Activated gamma-delta T cell treated with Interleukin-2 at 50 U/mL for 16 hours (primary cell): Measurements from ENCODE around the gene NF1.
"Not testable (repeated sequence)": the region's sequence is repeated elsewhere in the genome, so short reads cannot be mapped to it uniquely, and the experiment has no call there.

ENCODE experiments used
- DNase-seq: peaks from one replicate; pipeline ENCODE4 v3.0.0-alpha.2; 2020

Gene NF1

DNA sequence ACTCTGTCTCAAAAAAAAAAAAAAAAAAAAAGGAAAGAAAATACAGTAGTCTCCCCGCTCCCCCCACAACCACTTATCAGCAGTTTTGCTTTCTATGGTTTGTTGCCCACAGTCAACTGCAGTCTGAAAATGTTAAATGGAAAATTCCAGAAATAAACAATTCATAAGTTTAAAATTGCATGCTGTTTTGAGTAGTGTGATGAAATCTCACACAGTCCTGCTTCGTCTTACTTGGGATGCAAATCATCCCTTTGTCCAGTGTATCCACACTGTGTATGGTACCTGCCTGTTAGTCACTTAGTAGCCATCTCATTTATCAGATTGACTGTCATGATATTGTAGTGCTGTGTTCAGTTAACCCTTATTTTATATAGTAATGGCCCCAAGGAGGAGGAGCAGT is 41.5 kb downstream of the NF1 start:
- no peak for DNase-seq

DNA sequence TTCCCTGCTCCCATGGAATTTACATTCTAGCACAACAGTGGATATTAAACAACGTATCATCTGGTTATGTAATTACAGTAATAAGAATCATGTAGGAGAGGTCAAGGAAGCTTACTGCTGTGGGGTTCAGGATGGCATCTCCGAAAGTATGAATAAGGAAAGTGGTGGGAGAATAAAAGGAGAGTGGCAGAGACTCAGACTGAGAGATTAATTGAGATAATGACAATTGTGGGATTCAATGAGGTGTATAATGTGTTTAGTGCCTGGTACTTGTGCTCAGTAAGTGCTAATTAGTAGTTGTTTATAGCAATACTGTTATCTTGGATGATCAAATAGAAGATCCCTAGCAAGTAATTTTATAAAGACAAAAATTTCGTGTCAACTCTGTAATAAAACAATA is 45.3 kb downstream of the NF1 start:
- no peak for DNase-seq

DNA sequence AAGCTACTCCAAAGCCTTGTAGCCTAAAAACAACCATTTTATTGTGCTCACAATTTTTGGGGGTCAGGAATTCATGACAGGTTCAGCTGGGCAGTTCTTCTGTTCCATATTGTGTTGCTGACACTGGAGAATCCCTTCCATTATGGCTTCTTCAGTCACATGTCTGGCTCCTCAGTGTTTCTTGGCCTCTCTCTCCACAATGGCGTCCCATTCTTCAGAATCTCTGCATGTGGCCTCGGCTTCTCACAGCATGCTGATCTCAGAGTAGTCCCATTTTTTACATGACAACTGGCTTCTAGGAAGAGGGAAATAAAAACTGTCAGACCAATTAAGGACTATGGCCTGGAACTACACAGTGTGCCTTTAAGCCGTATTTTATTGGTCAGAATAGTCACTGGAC is 49.7 kb downstream of the NF1 start:
- DNase-seq: no peak

DNA sequence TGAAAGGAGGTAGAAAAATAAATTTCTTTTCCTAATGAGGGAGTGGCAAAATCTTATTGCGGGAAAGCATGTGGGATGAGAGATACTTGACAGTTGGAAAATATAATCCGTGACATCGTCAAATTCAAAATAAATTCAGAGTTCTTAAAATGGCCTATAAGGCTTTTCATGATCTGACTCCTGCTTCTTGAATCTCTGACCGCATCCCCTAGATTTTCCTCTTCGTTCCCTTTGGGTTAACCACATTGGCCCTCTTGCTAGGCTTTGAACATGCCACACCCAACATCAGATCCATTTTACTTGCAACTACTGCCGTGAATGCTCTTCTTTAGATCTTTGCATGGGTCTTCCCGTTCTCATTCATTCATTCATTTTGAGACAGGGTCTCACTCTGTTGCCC is 50.1 kb downstream of the NF1 start:
- no peak for DNase-seq

DNA sequence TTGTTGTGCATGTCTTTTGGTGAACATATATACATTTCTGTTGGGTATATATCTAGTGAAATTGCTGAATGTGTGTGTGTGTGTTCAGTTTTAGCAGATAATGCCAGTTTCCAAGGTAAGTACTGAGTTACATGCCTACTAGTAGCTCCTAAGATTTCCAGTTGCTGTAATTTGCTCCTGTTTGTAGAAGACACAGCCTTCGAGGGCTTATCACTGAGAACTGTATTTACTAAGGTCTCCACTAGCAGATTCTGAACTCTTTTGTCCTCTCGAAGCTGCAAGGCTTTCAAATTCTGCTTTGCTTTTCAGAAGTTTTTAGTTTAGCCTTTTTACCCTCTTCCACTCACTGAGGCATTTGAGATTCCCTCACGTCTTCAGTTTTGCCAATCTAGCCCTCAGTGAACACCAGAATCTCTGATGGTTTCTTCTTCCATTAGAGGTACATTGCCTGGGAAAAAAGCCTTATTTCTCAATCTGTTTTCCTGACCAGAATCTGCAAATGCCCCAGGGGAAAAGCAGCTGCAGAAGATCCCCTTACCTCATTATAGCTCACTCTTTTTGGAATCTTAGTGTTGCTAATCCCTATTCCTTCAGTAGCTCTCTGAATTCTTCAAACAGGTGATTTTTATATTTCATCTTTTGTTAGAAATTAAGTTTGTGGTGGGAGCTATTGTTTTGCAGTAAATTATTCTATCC is 52.9 kb downstream of the NF1 start:
- no peak for DNase-seq

DNA sequence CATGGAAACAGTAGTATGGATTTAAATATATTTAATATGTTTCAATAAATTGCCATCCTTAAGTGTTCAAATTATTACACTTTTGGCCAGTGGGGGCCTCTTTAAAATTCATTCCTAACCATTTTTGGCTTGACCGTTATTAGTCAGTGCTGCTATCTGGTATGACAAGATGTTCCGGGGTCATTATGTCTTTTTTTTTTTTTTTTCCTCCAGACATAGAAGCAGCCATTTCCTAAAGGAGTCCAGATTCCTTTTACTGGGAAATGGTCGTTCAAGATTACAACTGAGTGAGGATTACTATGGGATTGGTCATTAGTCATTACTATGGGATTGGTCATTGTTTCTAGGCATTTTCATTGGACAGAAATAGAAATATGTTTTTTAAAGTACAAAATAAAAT is 53.4 kb downstream of the NF1 start:
- no peak for DNase-seq

DNA sequence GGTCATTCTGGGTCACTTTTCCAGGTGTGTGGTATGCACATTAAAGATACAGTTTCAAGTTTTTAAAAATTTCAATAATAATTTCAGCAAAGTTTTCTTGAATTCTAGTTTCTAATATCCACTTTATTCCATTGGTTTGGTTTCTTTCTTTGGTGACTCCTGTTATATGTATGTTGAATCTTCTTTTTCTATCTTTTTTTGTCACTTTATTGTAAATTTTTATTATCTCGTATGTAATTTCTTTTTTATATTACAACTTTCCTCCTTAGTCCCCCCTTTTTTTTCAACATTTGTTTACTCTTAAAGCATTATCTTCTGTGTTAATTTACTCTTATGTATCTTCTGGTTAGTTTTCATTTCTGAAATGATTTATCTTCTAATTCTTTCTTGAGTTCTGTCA is 57.5 kb downstream of the NF1 start:
- no peak for DNase-seq

DNA sequence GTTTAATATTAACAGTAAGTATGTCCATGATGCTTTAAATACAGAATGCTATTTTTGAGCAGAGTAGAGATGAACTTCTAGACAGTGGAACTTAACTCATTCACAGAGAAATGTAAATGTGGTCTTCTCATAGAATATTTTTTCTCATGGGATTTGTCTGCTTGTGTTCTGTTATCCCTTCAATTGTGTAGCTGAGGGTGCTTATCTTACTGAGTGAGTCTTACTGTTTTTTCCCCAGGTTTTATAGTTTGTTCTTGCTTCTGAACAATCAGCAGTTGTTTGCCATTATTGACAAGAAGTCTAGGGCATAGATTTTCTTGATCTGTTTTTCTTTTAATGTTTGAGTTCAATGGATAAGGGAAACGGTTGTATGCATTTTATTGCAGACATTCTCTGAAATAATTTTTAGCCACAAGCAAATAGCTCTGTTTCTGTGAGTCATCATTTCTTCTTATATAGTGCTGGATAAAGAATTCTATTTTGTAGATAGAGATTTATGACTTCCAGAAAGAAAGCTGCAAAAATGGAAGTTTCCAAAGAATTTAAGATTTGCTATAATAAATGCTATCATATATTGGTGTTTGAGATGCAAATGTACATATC is 60.5 kb downstream of the NF1 start:
- no peak for DNase-seq

DNA sequence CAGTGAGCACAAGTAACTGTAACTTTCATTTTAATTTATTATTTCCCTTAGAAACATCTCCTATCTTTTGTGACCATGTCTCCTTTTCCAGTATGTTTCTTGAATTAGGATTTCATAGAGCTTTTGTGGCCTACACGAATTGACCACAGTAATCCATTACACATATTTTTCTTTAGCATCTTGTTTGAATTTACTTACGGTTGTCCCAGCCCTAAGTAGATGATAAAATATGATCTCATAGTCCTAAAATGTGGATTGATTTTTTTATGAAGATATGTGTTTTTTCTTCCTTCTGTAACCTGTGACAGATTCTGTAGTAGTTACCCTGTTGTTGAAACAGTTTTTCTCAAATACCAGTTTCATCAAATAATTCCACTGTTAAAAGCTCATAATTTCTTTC is 61.5 kb downstream of the NF1 start:
- no peak for DNase-seq

DNA sequence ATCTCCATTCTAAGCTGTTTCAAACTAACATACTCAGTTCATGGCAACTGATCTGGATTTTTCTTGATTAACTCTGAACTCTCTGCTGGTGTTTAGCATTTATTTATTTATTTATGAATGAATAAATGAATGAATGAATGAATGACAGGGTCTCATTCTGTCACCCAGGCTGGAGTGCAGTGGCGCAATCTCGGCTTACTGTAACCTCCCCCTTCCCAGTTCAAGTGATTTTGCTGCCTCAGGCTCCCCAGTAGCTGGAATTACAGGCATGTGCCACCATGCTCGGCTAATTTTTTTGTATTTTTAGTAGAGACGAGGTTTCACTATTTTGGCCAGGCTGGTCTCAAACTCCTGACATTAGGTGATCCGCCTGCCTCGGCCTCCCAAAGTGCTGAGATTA is 62.1 kb downstream of the NF1 start:
- not testable (repeated sequence) for DNase-seq

DNA sequence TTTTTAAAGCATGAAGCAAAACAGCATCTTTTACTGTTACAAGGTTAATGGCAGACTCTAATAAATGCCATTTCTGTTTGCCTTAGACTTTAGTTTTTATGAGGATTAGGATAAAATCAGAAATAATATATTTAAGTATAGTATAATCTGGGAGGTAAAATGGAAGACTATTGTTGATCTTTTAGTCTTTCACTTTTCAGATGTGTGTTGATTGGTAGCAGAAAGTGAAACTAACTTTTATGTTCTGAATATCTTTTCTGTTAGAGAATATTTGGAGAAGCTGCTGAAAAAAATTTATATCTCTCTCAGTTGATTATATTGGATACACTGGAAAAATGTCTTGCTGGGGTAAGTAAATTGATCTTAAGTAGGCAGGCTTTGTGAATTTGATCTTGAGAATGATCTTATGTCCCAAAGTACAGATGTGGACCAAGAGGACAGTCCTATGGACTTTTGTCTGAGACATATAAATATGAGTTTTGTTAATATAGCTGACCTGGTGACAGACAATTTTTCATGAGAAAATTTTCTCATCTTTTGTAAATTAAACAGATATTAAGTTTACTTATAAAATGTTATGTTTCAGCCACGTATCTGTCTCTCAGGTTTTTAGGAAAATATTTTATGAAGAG is 64.1 kb downstream of the NF1 start:
- no peak for DNase-seq

DNA sequence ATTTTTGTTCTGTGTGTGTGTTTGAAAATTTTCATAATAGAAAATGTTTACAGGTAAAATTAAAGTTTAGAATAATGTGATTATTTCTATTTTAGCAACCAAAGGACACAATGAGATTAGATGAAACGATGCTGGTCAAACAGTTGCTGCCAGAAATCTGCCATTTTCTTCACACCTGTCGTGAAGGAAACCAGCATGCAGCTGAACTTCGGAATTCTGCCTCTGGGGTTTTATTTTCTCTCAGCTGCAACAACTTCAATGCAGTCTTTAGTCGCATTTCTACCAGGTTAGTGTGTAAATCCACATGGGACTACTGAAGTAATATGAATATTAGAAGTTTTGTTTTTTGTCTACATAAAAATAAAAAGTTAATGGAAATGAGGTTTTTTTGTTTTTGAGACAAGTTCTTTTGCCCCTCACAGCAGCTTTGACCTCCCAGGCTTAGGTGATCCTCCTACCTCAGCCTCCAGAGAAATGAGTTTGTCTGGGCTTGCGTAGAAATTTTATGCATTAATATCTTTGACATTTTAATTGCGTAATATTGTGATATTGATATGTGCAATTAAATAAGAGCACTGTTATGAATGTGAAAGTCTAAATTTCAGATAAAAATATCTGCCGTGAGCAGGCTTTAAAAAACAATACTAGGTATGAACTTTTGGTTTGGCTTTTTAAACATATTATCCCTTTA is 68.5 kb downstream of the NF1 start:
- DNase-seq: no peak

DNA sequence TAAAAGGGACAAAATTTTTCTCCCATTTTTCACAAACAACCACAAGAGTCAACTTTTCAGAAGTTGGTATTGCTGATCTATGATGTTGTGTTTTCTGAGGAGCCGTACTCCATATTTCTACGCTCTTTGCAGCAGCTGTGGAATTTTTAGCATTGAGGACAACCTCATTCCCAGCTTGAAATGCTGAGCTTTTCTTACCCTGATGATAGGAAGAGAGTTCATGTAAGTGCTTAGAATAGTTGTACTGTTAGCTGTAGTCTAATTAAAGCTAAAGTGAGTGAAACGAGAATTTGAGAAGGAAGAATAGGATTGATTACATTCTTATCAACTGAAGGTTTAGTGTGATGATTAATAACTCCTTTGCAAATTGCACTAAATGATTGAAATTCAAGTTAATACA is 72.3 kb downstream of the NF1 start:
- no peak for DNase-seq

DNA sequence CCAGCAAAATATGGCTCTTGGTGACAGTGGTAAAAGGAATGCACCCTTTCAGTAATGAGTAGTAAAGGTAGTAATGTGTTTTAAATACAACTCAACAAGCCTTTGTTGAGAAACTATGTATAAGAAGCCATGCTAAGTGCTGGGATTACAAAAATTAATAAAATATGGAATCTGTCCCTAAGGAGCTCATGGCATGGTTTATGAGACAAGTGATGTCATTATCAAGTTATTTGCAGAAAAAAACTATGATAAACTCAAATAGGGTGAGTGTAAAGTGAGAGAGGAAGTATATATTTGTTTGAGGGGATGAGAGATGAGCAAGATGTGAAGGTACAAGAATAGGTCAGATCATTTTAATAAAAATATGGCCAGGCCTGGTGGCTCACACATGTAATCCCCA is 76.9 kb downstream of the NF1 start:
- no peak for DNase-seq

DNA sequence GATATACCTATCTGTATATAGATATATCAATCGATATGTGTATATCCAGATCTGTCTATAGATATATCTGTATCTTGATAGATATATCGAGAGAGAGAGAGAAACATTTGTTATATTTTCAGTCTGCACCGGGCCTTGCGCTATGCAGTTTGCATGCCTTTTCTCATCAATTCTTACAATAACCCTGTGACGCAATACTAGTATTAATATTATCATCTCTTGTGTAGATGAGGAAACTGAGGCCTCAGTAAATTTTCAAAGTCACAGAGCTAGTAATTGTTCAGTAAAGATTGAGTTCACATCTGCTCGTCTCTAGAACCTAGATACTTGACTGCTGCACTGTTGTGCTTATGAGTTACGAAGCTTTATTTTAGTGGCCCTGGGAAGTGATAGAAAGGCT is 77.6 kb downstream of the NF1 start:
- no peak for DNase-seq

DNA sequence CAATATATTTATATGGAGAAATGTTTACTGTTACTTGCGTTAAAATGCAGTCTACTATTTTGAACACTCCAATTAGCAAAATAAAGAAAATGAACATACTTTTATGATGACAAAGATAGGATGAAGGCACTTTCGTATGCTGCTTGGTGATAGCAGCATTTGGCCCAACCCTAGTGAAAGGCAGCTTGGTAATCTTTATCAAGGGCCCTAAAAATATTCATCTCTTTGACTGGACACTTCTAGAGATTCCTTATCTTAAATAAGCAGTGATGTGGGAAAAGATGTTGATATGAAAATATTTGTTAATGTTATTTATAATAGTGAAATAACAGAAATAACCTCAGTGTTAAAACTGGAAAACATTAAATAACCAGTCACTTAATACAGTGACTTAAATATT is 79.4 kb downstream of the NF1 start:
- no peak for DNase-seq

DNA sequence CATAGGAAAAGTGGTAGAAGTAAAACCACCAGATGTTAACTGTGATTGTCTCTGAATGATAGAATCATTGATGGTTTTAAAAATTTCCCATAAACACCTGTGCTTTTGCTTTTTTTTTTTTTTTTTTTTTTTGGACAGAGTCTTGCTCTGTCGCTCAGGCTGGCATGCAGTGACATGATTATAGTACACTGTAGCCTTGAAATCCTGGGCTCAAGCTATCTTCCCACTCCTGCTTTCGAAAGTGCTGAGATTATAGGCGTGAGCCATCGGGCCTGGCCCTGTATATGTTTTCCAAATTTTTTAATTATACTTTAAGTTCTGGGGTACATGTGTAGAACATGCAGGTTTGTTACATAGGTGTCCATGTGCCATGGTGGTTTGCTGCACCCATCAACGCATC is 80.5 kb downstream of the NF1 start:
- no peak for DNase-seq

DNA sequence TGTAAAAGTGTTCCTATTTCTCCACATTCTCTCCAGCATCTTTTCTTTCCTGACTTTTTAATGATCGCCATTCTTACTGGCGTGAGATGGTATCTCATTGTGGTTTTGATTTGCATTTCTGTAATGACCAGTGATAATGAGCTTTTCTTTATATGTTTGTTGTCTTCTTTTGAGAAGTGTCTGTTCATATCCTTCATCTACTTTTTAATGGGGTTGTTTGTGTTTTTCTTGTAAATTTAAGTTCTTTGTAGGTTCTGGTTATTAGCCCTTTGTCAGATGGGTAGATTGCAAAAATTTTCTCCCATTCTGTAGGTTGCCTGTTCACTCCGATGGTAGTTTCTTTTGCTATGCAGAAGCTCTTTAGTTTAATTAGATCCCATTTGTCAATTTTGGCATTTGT is 81.4 kb downstream of the NF1 start:
- not testable (repeated sequence) for DNase-seq

DNA sequence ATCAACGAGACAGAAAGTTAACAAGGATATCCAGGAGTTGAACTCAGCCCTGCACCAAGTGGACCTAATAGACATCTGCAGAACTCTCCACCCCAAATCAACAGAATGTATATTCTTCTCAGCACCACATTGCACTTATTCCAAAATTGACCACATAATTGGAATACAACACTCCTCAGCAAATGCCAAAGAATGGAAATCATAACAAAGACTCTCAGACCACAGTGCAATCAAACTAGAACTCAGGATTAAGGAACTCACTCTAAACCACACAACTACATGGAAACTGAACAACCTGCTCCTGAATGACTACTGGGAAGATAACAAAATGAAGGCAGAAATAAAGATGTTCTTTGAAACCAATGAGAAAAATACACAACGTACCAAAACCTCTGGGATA is 84.2 kb downstream of the NF1 start:
- DNase-seq: not testable (repeated sequence)

DNA sequence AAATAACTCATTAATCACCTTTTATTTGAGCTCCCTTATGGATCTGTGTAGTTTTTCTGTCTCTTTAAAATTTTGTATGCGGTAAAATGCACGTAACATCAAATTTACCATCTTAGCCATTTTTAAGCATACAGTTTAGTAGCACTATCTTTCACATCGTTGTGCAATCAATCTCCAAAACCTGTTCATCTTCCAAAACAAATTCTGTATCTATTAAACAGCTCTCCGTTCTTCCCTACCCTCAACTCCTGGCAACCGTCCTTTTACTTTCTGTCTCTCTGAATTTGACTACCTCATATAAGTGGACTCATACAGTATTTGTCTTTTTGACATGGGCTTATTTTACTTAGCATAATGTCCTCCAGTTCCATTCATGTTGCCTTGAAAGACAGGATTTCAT is 100.5 kb downstream of the NF1 start:
- no peak for DNase-seq

DNA sequence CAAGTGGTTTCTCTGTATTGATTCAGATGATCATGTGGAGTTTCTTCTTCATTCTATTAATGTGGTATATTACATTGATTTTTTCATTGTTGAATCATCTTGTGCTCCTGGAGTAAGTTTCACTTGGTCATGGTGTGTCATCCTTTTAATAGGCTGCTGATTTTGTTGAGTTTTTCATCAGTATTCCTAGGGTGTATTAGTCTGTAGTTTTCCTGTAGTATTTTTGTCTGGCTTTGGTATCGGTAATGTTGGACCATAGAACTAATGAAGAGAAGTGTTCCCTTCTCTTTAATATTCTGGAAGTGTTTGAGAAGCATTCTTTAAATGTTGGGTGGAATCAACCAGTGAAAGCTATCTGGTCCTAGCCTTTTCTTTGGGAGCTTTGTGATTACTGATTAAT is 103.2 kb downstream of the NF1 start:
- DNase-seq: no peak

DNA sequence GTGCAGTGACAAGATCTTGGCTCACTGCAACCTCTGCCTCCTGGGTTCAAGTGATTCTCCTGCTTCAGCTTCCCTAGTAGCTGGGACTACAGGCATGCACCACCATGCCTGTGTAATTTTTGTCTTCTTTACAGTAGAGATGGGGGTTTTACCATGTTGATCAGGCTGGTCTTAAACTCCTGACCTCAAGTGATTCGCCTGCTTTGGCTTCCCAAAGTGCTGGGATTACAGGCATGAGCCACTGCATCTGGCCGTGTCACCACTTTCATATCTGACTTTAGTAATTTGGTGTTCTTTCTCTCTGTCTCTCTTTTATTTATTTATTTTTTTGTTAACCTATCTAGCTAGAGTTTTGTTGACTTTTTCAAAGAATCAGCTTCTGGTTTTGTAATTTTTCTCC is 103.9 kb downstream of the NF1 start:
- not testable (repeated sequence) for DNase-seq

DNA sequence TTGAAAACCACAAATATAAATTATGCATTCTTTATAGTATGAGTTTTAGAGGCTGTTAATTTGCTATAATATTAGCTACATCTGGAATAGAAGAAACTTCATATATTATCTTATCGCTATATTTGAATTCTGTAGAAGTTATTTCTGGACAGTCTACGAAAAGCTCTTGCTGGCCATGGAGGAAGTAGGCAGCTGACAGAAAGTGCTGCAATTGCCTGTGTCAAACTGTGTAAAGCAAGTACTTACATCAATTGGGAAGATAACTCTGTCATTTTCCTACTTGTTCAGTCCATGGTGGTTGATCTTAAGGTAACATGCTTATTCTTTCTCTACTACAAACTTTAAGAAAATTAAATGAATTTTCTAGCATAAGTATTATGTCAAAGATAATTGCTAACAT is 105.5 kb downstream of the NF1 start:
- no peak for DNase-seq

DNA sequence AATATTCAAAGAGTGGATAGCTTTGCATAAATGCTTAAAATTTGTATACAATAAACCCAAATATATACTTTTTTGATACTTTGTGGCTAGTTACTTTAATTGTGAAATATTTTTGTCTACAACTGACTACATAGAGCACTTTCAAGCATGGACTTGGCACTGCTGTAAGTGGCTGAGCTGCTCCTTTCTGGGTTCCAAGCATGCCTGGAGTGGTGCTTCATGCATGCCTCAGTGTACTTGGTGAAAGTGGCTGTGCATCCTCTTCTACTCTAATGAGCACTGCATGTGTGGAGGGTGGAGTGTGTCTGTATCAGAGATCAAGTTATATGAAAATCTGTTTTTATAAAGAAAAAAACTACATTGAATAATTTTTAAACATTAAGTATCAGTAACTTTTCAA is 108.2 kb downstream of the NF1 start:
- no peak for DNase-seq
